ENCODE results near the gene SERHL2. TPM values are rescaled to one million over a fixed set of nuclear protein-coding genes. Genes with fewer than 3 reads are reported as not detected.
"Not testable (repeated sequence)": the region's sequence is repeated elsewhere in the genome, so short reads cannot be mapped to it uniquely, and the experiment has no call there.

Gene SERHL2
- total and polyA plus RNA-seq, 2 donors, result 4.0 to 4.3 TPM

GRCh38 chr22:42570580-42570979 lies 16.8 kb downstream of the SERHL2 start:
- not testable (repeated sequence) for H3K36me3 ChIP-seq (ENCODE audit: insufficient read depth); DNase-seq (ENCODE audit: extremely low spot score); H3K4me1 ChIP-seq (ENCODE audit: insufficient read depth); H3K27ac ChIP-seq (ENCODE audit: low read depth); H3K4me3 ChIP-seq (ENCODE audit: low read depth, low read length)
- 79% methylated on average over 9 of the region's 9 CpGs for WGBS

DNA sequence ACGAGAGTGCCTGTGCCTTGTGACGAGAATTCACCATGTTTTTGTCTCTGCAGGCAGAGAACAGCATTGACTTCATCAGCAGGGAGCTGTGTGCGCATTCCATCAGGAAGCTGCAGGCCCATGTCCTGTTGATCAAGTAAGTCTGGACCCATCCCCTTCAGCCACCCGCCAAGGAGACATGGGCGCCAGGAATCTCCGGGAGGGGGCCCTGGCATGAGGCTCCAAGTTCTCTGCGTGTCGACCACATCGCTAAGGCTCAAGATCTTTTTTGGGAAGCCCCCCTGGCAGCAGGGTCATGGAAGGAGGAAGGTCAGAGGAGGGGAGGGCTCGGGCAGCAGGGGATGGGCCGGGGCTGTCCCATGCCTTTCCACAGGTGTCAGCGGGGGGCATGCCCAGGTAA lies 17.3 kb downstream of the SERHL2 start:
- WGBS, result 90% methylated on average over 12 of the region's 12 CpGs
- H3K36me3 ChIP-seq (ENCODE audit: insufficient read depth); H3K4me3 ChIP-seq (ENCODE audit: low read depth, low read length); H3K27ac ChIP-seq (ENCODE audit: low read depth); H3K4me1 ChIP-seq (ENCODE audit: insufficient read depth); DNase-seq (ENCODE audit: extremely low spot score): not testable (repeated sequence)

DNA sequence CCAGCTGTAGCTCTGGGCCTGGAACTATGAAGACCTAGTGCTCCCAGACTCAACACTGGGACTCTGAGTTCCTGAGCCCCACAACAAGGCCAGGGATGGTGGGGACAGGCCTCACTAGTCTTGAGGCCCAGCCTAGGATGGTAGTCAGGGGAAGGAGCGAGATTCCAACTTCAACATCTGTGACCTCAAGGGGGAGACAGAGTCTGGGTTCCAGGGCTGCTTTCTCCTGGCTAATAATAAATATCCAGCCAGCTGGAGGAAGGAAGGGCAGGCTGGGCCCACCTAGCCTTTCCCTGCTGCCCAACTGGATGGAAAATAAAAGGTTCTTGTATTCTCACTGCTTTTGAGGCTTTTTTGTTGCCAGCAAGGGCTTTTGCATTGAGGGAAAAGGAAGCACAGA lies 20.3 kb downstream of the SERHL2 start:
- not testable (repeated sequence) for DNase-seq (ENCODE audit: extremely low spot score); H3K4me3 ChIP-seq (ENCODE audit: low read depth, low read length); H3K36me3 ChIP-seq (ENCODE audit: insufficient read depth); H3K27ac ChIP-seq (ENCODE audit: low read depth); H3K4me1 ChIP-seq (ENCODE audit: insufficient read depth)
- WGBS, result 78% methylated on average over 1 of the region's 1 CpG

- not testable (repeated sequence) for H3K27ac ChIP-seq (ENCODE audit: low read depth); DNase-seq (ENCODE audit: extremely low spot score); H3K4me3 ChIP-seq (ENCODE audit: low read depth, low read length); H3K4me1 ChIP-seq (ENCODE audit: insufficient read depth); H3K36me3 ChIP-seq (ENCODE audit: insufficient read depth)
- 88% methylated on average over 17 of the region's 21 CpGs for whole genome bisulfite sequencing
These were observed 20.7 kb downstream of the SERHL2 start for GRCh38 chr22:42574468-42574867.

DNA sequence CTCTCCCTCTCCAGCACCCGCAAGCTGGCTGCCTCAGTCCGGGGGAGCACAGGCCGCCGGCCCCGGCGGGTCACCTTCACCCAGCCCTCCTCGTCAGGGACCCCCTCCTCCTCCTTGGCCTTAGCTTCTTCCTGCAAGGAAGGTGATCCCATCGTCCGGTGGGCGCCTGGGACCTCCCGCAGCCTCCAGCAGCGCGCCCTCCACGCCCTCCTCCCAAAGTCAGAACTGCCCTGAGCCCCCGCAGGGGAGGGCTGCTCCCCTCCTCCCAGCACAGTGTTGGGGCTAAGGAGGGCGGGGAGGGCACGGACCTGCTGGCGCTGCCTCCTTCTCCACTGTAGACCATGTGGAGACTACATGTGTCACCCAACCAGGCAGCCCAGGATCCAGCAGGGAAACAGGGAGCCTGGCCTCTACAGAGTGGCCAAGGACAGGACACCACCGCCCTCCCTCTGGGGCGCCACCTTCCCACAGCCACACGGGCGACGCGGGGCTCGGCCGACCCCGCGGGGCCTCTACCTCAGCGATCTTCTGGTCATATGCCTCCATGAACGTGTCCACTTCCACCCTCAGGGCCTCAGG lies 22.3 kb downstream of the SERHL2 start:
- H3K4me3 ChIP-seq (ENCODE audit: low read depth, low read length); H3K4me1 ChIP-seq (ENCODE audit: insufficient read depth); H3K36me3 ChIP-seq (ENCODE audit: insufficient read depth); H3K27ac ChIP-seq (ENCODE audit: low read depth); DNase-seq (ENCODE audit: extremely low spot score): not testable (repeated sequence)
- WGBS, result 88% methylated on average over 25 of the region's 30 CpGs

DNA sequence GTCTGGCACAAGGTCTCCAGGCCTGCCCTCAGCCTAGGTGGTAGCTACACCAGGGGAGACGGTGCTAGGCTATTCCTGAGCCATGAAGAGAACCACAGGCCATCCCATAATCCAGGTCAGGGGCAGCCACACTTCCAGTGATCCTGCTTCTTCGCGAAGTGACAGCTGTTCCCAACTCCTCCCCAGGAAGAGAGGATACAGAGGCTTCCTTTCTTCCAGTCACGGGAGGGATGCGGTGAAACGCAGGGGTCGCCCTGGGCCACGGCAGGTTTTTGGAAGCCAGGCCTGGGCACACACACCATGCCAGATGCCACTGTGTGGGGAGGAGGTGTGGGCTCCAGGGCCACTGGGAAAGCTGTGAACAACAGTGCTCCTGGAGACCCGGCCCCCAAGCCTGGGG lies 23.4 kb downstream of the SERHL2 start:
- DNase-seq (ENCODE audit: extremely low spot score); H3K27ac ChIP-seq (ENCODE audit: low read depth); H3K4me3 ChIP-seq (ENCODE audit: low read depth, low read length); H3K4me1 ChIP-seq (ENCODE audit: insufficient read depth); H3K36me3 ChIP-seq (ENCODE audit: insufficient read depth): not testable (repeated sequence)
- 92% methylated on average over 8 of the region's 9 CpGs for WGBS

- WGBS, result 91% methylated on average over 15 of the region's 15 CpGs
- H3K36me3 ChIP-seq (ENCODE audit: insufficient read depth), result peaks cover 3% of the 10 kb centered on the region
These were observed 24.0 kb downstream of the SERHL2 start for GRCh38 chr22:42577623-42578240.

GRCh38 chr22:42580040-42580439 lies 26.3 kb downstream of the SERHL2 start:
- 89% methylated on average over 3 of the region's 4 CpGs for WGBS
- not testable (repeated sequence) for H3K36me3 ChIP-seq (ENCODE audit: insufficient read depth); DNase-seq (ENCODE audit: extremely low spot score); H3K27ac ChIP-seq (ENCODE audit: low read depth); H3K4me1 ChIP-seq (ENCODE audit: insufficient read depth); H3K4me3 ChIP-seq (ENCODE audit: low read depth, low read length)

More at GRCh38 chr22:42577623-42578240, 24.0 kb downstream of the SERHL2 start:
- Histone ChIP-seq H3K4me1 (ENCODE audit: insufficient read depth) (no peaks in the 10 kb centered on the region), H3K27ac (ENCODE audit: low read depth) (no peak overlapping the region), H3K4me3 (ENCODE audit: low read depth, low read length) (no peak overlapping the region)
- DNase-seq (ENCODE audit: extremely low spot score), result no peak

DNA sequence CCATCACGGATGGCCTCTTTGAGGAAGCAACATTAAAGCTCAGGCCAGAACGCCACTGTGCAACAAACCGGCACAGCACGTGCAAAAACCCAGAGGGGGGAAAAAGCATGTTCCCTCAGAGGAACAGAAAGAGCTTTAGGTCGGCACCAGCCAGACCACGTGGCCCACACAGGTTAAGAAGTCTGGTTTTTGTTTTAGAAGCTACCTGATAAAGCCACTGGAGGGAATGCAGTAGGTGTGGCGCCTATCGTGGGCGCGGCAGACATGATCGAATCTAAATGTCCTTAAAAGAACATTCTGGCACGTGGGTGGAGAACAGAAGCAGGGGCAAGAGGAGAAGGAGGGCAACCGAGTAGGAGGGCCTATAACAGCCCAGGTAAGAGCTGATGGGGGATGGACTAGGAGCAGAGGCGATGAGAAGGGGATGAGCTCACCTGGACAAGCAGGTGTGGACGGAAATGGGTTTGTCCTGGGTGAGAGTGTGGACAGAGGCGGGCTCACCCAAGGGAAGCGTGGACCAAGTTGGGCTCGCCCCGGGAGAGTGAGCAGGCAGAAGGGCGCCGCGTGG lies 27.5 kb downstream of the SERHL2 start:
- WGBS, result 1% methylated on average over 12 of the region's 22 CpGs
- peak overlapping the region; percentile 82 for H3K4me3 ChIP-seq (ENCODE audit: low read depth, low read length)
- not testable (repeated sequence) for H3K4me1 ChIP-seq (ENCODE audit: insufficient read depth); DNase-seq (ENCODE audit: extremely low spot score); H3K36me3 ChIP-seq (ENCODE audit: insufficient read depth); H3K27ac ChIP-seq (ENCODE audit: low read depth)

- Histone ChIP-seq H3K36me3 (ENCODE audit: insufficient read depth) (peaks cover 8% of the 10 kb centered on the region), H3K4me1 (ENCODE audit: insufficient read depth) (no peaks in the 10 kb centered on the region), H3K27ac (ENCODE audit: low read depth) (no peak overlapping the region), H3K4me3 (ENCODE audit: low read depth, low read length) (peak overlapping the region; percentile 82)
- WGBS, result 5% methylated on average over 64 of the region's 64 CpGs
- peak; percentile 20 for DNase-seq (ENCODE audit: extremely low spot score)
These were observed 28.3 kb downstream of the SERHL2 start for GRCh38 chr22:42581762-42582716.

DNA sequence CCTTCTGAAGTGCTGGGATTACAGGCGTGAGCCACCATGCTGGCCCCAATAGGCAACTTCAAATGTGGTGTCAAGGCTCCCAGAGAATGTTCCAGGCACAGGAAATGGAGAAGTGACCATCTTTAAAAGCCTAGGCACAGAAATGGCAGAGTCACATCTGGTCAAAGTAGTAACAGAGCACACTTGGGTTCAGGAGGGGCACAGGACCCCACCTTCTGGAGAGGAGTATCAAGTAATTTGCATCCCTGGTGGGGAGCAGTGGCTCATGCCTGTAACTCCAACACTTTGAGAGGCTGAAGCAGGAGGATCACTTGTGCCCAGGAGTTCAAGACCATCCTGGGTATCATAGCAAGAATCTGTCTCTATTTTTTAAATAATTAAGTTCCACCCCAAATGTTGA lies 29.2 kb downstream of the SERHL2 start:
- H3K27ac ChIP-seq (ENCODE audit: low read depth), result no peak overlapping the region
- WGBS, result 83% methylated on average over 1 of the region's 1 CpG
- no peak for DNase-seq (ENCODE audit: extremely low spot score)
- H3K36me3 ChIP-seq (ENCODE audit: insufficient read depth), result peaks cover 7% of the 10 kb centered on the region
- H3K4me1 ChIP-seq (ENCODE audit: insufficient read depth), result no peaks in the 10 kb centered on the region
- no peak overlapping the region for H3K4me3 ChIP-seq (ENCODE audit: low read depth, low read length)

DNA sequence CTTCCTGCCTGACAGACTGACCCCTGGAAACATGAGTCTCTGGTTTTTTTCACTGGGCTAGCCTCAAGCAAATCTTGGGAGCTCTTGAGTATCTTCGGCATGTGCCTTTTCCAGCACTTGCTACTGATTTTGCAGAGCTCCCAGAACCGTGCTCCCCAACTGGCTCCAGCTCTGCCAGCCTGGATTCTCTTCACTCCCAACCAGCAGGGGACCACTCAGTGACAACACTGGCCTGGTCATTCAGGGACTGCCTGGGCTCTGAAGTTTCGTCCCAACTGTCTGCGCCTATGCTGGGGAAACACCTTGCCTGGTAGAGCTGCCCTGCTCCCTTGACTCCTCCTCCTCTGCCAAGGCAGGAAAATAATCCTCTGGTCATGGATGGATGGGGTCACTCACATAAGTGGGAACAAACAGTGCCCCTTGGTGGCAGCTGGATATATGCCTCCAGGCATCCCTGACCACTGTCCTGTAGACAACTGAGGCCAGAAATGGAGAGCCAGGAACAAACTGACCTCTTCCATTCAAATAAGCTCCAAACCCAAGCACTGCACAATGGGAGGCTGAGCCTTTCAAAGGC lies 30.7 kb downstream of the SERHL2 start:
- Histone ChIP-seq H3K4me1 (ENCODE audit: insufficient read depth) (no peaks in the 10 kb centered on the region), H3K36me3 (ENCODE audit: insufficient read depth) (peaks cover 7% of the 10 kb centered on the region), H3K27ac (ENCODE audit: low read depth) (no peak overlapping the region), H3K4me3 (ENCODE audit: low read depth, low read length) (no peak overlapping the region)
- DNase-seq (ENCODE audit: extremely low spot score), result no peak
- WGBS, result 91% methylated on average over 4 of the region's 4 CpGs

DNA sequence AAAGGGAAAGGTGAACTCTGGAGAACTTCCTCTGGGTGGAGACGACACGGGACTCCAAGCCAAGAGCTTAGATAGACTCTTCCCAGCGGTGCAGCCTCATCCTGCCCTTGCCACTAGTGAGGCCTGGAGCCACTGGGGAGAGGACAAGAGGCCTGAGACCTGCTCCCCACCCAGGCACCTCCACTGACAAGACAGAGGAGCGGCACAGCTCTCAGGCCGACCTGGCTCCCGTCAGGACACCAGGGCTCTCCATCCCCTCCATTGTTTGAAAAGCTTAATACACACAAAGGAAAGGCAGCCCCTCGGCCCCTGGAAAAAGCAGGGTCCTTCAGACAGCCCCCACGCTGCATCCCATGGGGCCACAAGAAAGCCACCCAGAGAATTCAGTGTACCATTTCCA lies 31.3 kb downstream of the SERHL2 start:
- Histone ChIP-seq H3K4me1 (ENCODE audit: insufficient read depth) (no peaks in the 10 kb centered on the region), H3K36me3 (ENCODE audit: insufficient read depth) (peaks cover 7% of the 10 kb centered on the region), H3K27ac (ENCODE audit: low read depth) (no peak overlapping the region), H3K4me3 (ENCODE audit: low read depth, low read length) (no peak overlapping the region)
- no peak for DNase-seq (ENCODE audit: extremely low spot score)
- WGBS, result 83% methylated on average over 8 of the region's 8 CpGs
